Breast epithelium (tissue), 4 donors: ENCODE results near the gene FARP1. TPM values are rescaled to one million over a fixed set of nuclear protein-coding genes. Genes with fewer than 3 reads are reported as not detected.

Source experiments
- DNase-seq, 2 donors: peaks; one replicate each; pipeline ENCODE4 v3.0.0-alpha.2; 2019; ENCODE audit warnings: low spot score in 2 of 2
- H3K27ac ChIP-seq, 2 donors: fragments of 200-600 bp; sonication (generic) in 1 of 2; one replicate each; pipeline ENCODE4 v1.5.1; 2016 to 2019; ENCODE audit warnings: mild to moderate bottlenecking in 1 of 2
- H3K27me3 ChIP-seq, 2 donors: fragments of 200-600 bp; sonication (generic) in 1 of 2; one replicate each; pipeline versions ENCODE4 v1.5.1 to v1.6.0; 2017 to 2019; ENCODE audit warnings: control low read depth in 1 of 2, mild to moderate bottlenecking in 1 of 2
- H3K36me3 ChIP-seq: fragments of 200-600 bp; one replicate; pipeline ENCODE4 v1.5.1; 2019
- H3K4me1 ChIP-seq, 2 donors: fragments of 200-600 bp; sonication (generic); one replicate each; pipeline ENCODE4 v1.5.1; 2016 to 2019; ENCODE audit warnings: control low read depth in 1 of 2
- H3K4me3 ChIP-seq, 3 donors: fragments of 200-600 bp; sonication (generic); 1 replicate in 2 of 3; 2 replicates in 1 of 3; pipeline ENCODE4 v1.5.1; 2016 to 2019; ENCODE audit warnings: mild to moderate bottlenecking in 3 of 3, moderate library complexity in 2 of 3
- H3K9me3 ChIP-seq, 2 donors: fragments of 200-600 bp; sonication (generic) in 1 of 2; one replicate each; pipeline ENCODE4 v1.5.1; 2016 to 2019; ENCODE audit warnings: control low read depth in 1 of 2
- POLR2A ChIP-seq: fragments of 450-650 bp; IDR thresholded peaks from one replicate; pipeline ENCODE4 v1.6.1; 2016; ENCODE audit warnings: antibody characterized with exemption, mild to moderate bottlenecking, moderate library complexity
- POLR2AphosphoS5 ChIP-seq, 3 donors: sonication (generic); formaldehyde crosslinking; IDR thresholded peaks; one replicate each; pipeline ENCODE4 v1.6.1; 2017; ENCODE audit warnings: antibody characterized with exemption in 3 of 3
- intact Hi-C: fragments of 100-400 bp; cut with DNase I; formaldehyde crosslinking; loops from one replicate; pipeline ENCODE4 v1.15.1; 2023; ENCODE audit warnings: low total_unique reads
- total RNA-seq, 3 donors: library from RNA; depleted of rRNA; stranded (reverse); fragments of >200 nt; gene quantifications; one replicate each; pipeline ENCODE4 v1.1.0, GENCODE V29; 2016
- TF ChIP-seq, protein P1 (sequence below), 3 donors: fragments of 450-650 bp; IDR thresholded peaks; one replicate each; pipeline ENCODE4 v1.5.1; 2016 to 2017; ENCODE audit warnings: antibody characterized with exemption in 3 of 3, mild to moderate bottlenecking in 3 of 3, moderate library complexity in 3 of 3

The FARP1 gene
- total RNA-seq, 3 donors from 2014 or later = 29.8 to 97.3 (median 80.1) TPM

DNA sequence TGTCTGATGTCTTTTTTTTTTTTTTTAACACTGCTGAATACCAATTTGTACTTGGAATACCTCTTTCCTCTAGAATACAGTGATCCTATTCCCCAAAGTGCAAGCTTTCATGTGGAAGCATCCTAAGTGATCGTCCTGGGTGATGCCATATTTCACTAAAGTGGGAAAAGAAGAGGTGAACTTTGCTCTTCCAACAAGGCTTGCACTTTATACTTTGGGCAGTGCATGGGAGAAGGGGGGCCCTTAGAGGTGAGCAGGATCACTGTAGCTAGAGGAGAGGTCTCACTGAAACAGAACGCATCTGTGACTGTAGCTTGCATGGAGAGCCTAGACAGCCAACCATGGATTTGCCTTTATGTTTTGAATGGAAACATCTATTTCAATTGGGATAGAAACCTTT lies 260.2 kb downstream of the FARP1 start:
- TF ChIP-seq, protein P1, sequence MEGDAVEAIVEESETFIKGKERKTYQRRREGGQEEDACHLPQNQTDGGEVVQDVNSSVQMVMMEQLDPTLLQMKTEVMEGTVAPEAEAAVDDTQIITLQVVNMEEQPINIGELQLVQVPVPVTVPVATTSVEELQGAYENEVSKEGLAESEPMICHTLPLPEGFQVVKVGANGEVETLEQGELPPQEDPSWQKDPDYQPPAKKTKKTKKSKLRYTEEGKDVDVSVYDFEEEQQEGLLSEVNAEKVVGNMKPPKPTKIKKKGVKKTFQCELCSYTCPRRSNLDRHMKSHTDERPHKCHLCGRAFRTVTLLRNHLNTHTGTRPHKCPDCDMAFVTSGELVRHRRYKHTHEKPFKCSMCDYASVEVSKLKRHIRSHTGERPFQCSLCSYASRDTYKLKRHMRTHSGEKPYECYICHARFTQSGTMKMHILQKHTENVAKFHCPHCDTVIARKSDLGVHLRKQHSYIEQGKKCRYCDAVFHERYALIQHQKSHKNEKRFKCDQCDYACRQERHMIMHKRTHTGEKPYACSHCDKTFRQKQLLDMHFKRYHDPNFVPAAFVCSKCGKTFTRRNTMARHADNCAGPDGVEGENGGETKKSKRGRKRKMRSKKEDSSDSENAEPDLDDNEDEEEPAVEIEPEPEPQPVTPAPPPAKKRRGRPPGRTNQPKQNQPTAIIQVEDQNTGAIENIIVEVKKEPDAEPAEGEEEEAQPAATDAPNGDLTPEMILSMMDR (IDR thresholded peaks at IDR 0.05) = no peak
- no peak for TF ChIP-seq POLR2AphosphoS5 (IDR thresholded peaks at IDR 0.05)
- no peak for TF ChIP-seq POLR2A
- Histone ChIP-seq H3K27me3 (no peaks in the 10 kb centered on the region), H3K36me3 (no peaks in the 10 kb centered on the region), H3K4me1 (no peaks in the 10 kb centered on the region), H3K9me3 (no peaks in the 10 kb centered on the region), H3K4me3 (no peak overlapping the region), H3K27ac (no peak overlapping the region)
- DNase-seq = no peak
- intact Hi-C loops = no loop called here

DNA sequence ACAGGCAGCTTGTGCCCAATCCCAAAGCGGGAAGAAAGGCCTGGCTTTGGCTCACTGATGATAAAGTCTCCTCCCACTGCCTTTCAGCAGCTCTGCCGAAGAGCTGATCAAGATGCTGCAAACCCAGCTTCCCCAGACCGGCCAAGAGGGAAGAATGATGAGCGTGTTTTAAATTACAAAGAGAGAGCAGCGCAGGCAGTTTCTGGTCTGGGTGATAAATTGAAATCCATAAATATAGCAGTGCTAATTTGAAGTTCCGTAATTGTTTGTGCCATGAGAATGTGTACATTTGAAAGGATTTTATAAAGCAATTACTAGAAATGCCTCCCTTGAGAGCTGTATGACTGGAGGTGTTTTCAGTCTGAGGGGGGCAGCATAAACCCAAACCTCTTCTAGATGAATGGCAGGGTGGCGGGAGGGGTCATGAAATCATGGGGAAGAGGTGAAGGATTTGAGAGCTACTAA lies 262.2 kb downstream of the FARP1 start:
- H3K9me3 ChIP-seq = no peaks in the 10 kb centered on the region
- H3K36me3 ChIP-seq = no peaks in the 10 kb centered on the region
- H3K27ac ChIP-seq = no peak overlapping the region
- intact Hi-C loops = no loop called here
- H3K27me3 ChIP-seq = no peaks in the 10 kb centered on the region
- H3K4me3 ChIP-seq = no peak overlapping the region
- DNase-seq = no peak
- TF ChIP-seq POLR2A (no peak), POLR2AphosphoS5 (IDR thresholded peaks at IDR 0.05) (no peak)
- TF ChIP-seq, protein P1 (IDR thresholded peaks at IDR 0.05) = no peak
- no peaks in the 10 kb centered on the region for H3K4me1 ChIP-seq

DNA sequence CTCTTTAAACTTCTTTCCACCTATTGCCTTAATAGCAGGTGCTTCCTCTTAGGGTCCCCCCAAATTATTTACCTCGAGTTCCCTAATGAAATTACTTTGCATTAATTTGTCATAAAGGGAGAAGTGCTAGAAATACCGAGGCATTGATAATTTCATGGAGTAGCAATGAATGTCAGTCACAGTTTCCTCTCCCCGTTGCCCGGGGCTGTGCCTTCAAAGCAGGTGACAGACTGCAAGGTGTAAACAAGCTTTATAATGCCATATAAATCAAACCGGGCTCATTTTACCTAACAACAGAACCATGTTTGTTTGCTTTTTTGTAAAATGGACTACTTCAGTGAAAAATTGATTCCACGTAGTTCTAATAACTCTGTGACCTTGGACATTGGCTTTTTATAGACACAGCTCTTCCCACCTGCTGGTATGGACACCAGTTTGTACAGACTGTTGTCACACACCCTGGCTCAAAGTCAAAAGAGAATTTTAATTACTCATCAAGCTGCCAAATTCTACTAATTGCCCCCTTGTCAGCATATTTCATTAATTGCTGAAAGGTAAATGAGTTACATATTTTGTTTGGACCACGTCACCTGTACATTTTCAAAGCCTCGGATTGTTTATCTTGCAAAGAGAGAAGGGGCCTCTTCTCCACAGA lies 262.9 kb downstream of the FARP1 start:
- no peak for DNase-seq

DNA sequence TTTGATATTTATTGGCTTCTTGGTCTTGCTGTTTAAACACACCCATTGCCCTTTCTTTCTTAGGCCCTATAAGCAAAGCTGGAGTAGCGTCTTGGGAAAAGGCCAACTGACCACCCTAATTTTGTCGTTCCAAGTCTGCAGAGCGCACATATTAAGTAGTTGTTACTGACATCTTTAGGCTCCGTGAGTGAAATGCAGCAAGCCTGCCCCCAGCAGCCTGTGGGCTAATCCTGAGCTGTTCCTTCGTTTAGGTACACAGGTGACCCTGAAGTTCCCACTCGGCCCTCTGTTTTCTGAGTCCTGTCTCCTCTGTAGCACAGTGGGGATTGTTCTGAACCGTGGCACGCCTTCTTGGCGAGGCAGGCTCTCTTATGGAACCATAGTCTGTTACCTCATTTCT lies 263.5 kb downstream of the FARP1 start:
- no peaks in the 10 kb centered on the region for H3K36me3 ChIP-seq
- H3K27ac ChIP-seq = no peak overlapping the region
- DNase-seq = no peak
- H3K27me3 ChIP-seq = no peaks in the 10 kb centered on the region
- intact Hi-C loops = no loop called here
- TF ChIP-seq POLR2A (no peak), POLR2AphosphoS5 (IDR thresholded peaks at IDR 0.05) (no peak)
- TF ChIP-seq, protein P1 (IDR thresholded peaks at IDR 0.05) = no peak
- no peaks in the 10 kb centered on the region for H3K4me1 ChIP-seq
- no peak overlapping the region for H3K4me3 ChIP-seq
- H3K9me3 ChIP-seq = no peaks in the 10 kb centered on the region

More for the DNA sequence above, 262.9 kb downstream of the FARP1 start:
- Histone ChIP-seq H3K4me1 (no peaks in the 10 kb centered on the region), H3K27ac (no peak overlapping the region), H3K4me3 (no peak overlapping the region), H3K9me3 (no peaks in the 10 kb centered on the region), H3K27me3 (no peaks in the 10 kb centered on the region), H3K36me3 (no peaks in the 10 kb centered on the region)
- no peak for TF ChIP-seq POLR2AphosphoS5 (IDR thresholded peaks at IDR 0.05)
- TF ChIP-seq POLR2A = no peak
- TF ChIP-seq, protein P1 (IDR thresholded peaks at IDR 0.05) = no peak
- intact Hi-C loops = no loop called here

DNA sequence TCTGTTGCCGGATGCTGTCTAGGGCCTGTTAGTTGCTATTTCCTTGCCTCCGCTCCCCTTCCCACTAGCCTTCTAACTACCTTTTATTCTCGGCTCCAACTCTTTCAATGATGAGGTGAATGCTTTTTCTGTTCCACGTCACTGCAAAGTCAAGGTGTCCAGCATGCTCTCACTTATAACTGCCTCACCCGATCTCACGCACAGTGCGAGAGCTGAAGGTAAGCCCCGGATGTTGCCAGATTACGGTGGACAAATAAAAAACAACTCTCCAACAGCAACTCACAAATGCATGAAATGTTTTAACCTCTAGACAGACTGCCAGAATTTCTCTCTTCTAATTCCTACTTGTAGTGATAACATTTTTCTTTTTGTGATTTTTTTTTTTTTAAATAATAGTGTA lies 264.1 kb downstream of the FARP1 start:
- TF ChIP-seq POLR2AphosphoS5 (IDR thresholded peaks at IDR 0.05) (no peak), POLR2A (no peak)
- TF ChIP-seq, protein P1 (IDR thresholded peaks at IDR 0.05) = no peak
- Histone ChIP-seq H3K9me3 (no peaks in the 10 kb centered on the region), H3K27ac (no peak overlapping the region), H3K36me3 (no peaks in the 10 kb centered on the region), H3K4me1 (no peaks in the 10 kb centered on the region), H3K4me3 (no peak overlapping the region), H3K27me3 (no peaks in the 10 kb centered on the region)
- no peak for DNase-seq
- intact Hi-C loops = no loop called here
